ENCODE measurements around the gene CEACAM20. TPM values are rescaled to one million over a fixed set of nuclear protein-coding genes. Genes with fewer than 3 reads are reported as not detected.

CEACAM20 gene
- total and polyA plus RNA-seq, 10 of the 15 experiments (the other 5 are each of a cell fraction or from before 2014, with no cell fraction given), result not detected

DNA sequence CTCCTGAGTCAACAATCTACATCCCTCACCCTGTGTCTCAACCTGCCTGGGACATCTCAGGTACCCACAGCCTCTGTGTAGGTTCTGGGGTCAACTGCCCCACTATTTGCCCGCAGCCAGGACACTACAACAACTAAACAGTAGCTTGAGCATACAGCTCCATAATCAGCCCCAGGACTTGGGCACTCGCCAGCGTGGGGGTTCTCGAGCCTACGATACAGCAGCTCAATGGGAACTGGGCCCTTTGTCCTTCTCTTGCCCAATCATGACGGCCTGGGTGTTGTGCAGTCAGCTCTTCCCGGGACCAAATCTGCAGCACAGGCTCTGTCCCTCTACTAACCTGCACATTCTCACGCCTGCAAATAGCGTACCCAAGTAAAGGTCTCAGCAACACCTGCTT is 30.5 kb downstream of the CEACAM20 start (continued):
- TF ChIP-seq PRDM15 (CRISPR knock-in tag; IDR thresholded peaks at IDR 0.05), result no peak
- TF ChIP-seq KAT2A (conservative IDR thresholded peaks at IDR 0.05; ENCODE audit: control insufficient read depth, low read depth, low read length), result no peak

DNA sequence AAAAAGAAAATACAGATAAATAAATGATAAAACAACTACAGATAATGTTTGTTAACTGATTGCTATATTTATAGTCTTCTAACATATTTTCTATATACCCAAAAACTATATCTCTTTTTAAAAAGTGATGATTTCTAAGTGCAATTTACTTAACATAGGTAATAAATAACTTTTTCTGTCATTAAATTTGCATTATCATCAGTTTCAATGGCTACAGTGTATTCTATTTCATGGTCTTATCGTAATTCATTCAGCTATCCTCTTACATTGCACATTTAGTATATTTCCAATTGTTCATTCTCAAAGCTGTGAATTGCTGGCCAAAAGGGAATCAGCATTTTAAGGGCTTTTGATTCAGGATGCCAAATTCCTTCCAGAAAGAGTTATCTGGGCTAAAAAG is 32.8 kb downstream of the CEACAM20 start:
- Histone ChIP-seq H3K27me3 (replicated peaks in 1 of 2; ENCODE audit: control insufficient read depth in 2 of 2, insufficient read depth in 2 of 2, low read length in 1 of 2) (no peaks in the 10 kb centered on the region), H3K9ac (ENCODE audit: control insufficient read depth, insufficient read depth, low read length) (no peak overlapping the region), H3K9me3 (replicated peaks; ENCODE audit: control insufficient read depth, insufficient read depth, low read length) (peaks cover 55% of the 10 kb centered on the region), H2AFZ (ENCODE audit: control insufficient read depth, low read depth, low read length) (no peak overlapping the region), H4K20me1 (ENCODE audit: control insufficient read depth, insufficient read depth) (no peaks in the 10 kb centered on the region), H3K4me3 (no peak overlapping the region), H3K4me2 (ENCODE audit: control insufficient read depth, insufficient read depth) (no peak overlapping the region), H3K27ac (ENCODE audit: control insufficient read depth, insufficient read depth) (no peak overlapping the region), H3K4me1 (ENCODE audit: control insufficient read depth, insufficient read depth, low read length) (peaks cover 6% of the 10 kb centered on the region; the same call in 1 of the 2 replicates), H3K36me3 (ENCODE audit: control insufficient read depth in 2 of 2, insufficient read depth in 2 of 2, low read length in 1 of 2) (peaks cover 10 to 15% of the 10 kb centered on the region in 2 experiments), H3K79me2 (ENCODE audit: control insufficient read depth, insufficient read depth, low read length) (peaks cover 19% of the 10 kb centered on the region)
- ATAC-seq, result no peak
- BruUV-seq (replicated peaks), result no TSS peak
- in situ Hi-C loops (cut with MboI) (no loop called here), intact Hi-C loops (cut with micrococcal nuclease; ENCODE audit: unreplicated experiment) (no loop called here)
- WGBS (ENCODE audit: insufficient coverage, insufficient replicate concordance, low lambda C conversion rate, missing lambda C conversion rate), result 97% methylated on average over 1 of the region's 1 CpG
- DNase-seq (ENCODE audit: low read depth, low spot score), result no peak
- CTCF ChIA-PET, result no interaction called here
- POLR2A ChIA-PET, result no interaction called here
- FAIRE-seq, result no peak
- SMC1A ChIA-PET (ENCODE audit: uncharacterized antibody, unreplicated experiment), result interaction anchor here (0.9 kb wide), 1 partner anchor 289 kb away, joined by 3 read pairs; no protein-coding TSS in a partner anchor
- RAD21 ChIA-PET (ENCODE audit: unreplicated experiment), result no interaction called here
- TF ChIP-seq WRNIP1 (IDR thresholded peaks at IDR 0.05; ENCODE audit: borderline replicate concordance, low read depth, low read length) (no peak), JUNB (IDR thresholded peaks at IDR 0.05) (no peak), SMARCA5 (IDR thresholded peaks at IDR 0.05) (no peak), IRF4 (IDR thresholded peaks at IDR 0.05; ENCODE audit: low read depth, low read length) (no peak), YBX1 (IDR thresholded peaks at IDR 0.05) (no peak), ZNF622 (IDR thresholded peaks at IDR 0.05) (no peak)
- TF ChIP-seq, protein P1, sequence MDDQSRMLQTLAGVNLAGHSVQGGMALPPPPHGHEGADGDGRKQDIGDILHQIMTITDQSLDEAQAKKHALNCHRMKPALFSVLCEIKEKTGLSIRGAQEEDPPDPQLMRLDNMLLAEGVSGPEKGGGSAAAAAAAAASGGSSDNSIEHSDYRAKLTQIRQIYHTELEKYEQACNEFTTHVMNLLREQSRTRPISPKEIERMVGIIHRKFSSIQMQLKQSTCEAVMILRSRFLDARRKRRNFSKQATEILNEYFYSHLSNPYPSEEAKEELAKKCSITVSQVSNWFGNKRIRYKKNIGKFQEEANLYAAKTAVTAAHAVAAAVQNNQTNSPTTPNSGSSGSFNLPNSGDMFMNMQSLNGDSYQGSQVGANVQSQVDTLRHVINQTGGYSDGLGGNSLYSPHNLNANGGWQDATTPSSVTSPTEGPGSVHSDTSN (IDR thresholded peaks at IDR 0.05; ENCODE audit: insufficient replicate concordance, low read depth, low read length), result no peak
- TF ChIP-seq, protein P2, sequence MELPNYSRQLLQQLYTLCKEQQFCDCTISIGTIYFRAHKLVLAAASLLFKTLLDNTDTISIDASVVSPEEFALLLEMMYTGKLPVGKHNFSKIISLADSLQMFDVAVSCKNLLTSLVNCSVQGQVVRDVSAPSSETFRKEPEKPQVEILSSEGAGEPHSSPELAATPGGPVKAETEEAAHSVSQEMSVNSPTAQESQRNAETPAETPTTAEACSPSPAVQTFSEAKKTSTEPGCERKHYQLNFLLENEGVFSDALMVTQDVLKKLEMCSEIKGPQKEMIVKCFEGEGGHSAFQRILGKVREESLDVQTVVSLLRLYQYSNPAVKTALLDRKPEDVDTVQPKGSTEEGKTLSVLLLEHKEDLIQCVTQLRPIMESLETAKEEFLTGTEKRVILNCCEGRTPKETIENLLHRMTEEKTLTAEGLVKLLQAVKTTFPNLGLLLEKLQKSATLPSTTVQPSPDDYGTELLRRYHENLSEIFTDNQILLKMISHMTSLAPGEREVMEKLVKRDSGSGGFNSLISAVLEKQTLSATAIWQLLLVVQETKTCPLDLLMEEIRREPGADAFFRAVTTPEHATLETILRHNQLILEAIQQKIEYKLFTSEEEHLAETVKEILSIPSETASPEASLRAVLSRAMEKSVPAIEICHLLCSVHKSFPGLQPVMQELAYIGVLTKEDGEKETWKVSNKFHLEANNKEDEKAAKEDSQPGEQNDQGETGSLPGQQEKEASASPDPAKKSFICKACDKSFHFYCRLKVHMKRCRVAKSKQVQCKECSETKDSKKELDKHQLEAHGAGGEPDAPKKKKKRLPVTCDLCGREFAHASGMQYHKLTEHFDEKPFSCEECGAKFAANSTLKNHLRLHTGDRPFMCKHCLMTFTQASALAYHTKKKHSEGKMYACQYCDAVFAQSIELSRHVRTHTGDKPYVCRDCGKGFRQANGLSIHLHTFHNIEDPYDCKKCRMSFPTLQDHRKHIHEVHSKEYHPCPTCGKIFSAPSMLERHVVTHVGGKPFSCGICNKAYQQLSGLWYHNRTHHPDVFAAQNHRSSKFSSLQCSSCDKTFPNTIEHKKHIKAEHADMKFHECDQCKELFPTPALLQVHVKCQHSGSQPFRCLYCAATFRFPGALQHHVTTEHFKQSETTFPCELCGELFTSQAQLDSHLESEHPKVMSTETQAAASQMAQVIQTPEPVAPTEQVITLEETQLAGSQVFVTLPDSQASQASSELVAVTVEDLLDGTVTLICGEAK (IDR thresholded peaks at IDR 0.05; ENCODE audit: borderline replicate concordance), result no peak
- TF ChIP-seq, protein P3, sequence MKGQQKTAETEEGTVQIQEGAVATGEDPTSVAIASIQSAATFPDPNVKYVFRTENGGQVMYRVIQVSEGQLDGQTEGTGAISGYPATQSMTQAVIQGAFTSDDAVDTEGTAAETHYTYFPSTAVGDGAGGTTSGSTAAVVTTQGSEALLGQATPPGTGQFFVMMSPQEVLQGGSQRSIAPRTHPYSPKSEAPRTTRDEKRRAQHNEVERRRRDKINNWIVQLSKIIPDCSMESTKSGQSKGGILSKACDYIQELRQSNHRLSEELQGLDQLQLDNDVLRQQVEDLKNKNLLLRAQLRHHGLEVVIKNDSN (IDR thresholded peaks at IDR 0.05; ENCODE audit: borderline replicate concordance, extremely low read length, insufficient read depth, low read depth, low read length), result no peak
- TF ChIP-seq, protein P4, sequence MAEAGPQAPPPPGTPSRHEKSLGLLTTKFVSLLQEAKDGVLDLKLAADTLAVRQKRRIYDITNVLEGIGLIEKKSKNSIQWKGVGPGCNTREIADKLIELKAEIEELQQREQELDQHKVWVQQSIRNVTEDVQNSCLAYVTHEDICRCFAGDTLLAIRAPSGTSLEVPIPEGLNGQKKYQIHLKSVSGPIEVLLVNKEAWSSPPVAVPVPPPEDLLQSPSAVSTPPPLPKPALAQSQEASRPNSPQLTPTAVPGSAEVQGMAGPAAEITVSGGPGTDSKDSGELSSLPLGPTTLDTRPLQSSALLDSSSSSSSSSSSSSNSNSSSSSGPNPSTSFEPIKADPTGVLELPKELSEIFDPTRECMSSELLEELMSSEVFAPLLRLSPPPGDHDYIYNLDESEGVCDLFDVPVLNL (IDR thresholded peaks at IDR 0.05; ENCODE audit: low read depth, low read length), result no peak

Measured in GM12878 (cell line).